GM21786 (cell line): ENCODE measurements around the gene PLGLB1.
"Not testable (repeated sequence)": the region's sequence is repeated elsewhere in the genome, so short reads cannot be mapped to it uniquely, and the experiment has no call there.

Experiments used
- ATAC-seq: cut with Tn5 transposase; IDR thresholded peaks from one replicate; pipeline ENCODE4 v1.9.1; 2021; ENCODE audit not compliant: unreplicated experiment

The PLGLB1 gene

DNA sequence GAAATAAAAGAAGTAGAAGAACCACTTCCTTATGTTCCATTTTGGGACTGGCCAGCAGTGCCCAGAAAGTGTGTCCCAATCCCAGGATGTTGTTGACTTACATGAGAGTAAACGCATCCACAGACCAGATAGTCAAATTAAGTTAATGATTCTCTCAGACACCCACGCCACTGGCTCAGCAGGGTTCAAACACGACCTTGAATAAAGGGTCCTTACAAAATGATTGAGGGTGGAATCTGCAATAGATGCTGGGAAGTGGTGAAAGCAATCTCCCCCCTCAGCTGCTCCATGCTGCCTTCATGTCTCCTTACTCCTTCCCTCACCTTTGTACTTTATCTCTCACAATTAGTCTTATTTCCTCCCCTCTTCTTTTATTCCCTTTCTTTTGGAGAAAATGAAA lies at the start of gene PLGLB1:
TSS of gene PLGLB1 (minus strand) at position 101 of the 400 bp plus-strand sequence. CDS start at position 40, 61 bp downstream.
- not testable (repeated sequence) for ATAC-seq

DNA sequence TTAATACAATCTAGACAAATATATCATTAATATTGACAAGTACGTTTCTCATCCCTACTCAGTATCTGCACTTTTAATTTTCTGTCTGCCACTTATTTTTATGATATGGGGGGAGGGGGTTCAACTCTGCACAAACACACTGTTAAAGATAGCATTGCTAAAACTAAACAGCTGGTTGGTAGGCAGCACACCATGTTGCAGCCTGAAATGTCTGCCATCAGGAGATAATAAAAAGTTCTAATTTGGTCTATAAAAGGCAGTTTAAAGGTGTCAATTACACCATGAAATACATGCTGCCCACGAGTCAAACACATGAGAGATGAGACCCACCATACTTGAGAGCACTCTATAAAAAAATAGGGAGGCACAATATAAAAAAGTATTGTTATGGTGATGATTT lies 42.7 kb upstream of the PLGLB1 start:
- ATAC-seq, result not testable (repeated sequence)

DNA sequence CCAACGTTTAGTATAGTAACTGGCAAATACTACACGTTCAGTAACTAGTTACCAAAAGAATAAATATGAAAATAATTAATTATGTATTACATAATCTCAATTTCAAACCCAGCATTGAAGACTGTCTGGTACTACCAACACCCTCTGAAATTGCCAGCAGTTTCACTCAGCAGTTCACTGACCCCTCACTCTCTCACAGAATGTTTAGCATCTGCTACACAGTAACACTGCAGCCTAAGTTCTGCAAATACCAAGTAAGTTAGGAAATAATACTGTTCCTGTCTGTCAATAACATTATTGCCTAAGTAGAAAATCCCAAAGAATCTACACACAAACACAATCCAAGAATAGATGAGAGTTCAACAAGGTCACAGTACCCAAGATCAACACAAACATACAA lies 41.8 kb upstream of the PLGLB1 start:
- ATAC-seq, result not testable (repeated sequence)

DNA sequence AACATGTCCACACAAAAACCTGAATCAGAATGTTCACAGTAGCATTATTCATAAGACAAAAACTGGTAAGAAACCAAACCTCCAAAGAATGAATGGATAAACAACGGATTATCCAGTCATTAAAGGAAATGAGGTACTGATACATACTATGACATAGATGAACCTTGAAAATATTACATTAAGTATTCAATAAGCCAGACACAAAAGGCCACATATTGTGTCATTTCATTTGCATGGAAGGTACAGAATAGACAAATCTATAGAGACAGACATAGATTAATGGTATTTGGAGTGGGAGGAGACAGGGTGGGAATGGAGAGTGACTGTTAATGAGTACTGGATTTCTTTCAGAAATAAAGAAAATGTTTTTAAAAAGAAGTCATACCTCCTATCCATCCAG lies 39.9 kb upstream of the PLGLB1 start:
- ATAC-seq, result not testable (repeated sequence)

DNA sequence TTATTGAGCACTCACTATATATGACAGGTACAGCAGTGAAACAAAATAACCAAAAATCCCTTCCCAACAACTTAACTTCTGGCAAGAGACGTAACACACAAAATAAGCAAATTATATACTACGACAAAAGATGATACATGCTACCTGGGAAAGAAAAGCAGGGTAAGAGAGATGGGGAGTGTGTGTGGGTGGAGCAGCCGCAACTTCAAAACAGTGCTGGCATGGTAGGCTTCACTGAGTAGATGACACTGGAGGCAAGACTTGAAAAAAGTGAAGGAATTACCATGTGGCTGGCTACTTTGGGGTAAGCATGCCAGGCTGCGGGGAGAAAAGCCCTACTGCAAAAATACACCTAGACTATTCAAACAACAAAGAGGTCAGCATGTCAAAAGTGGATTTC lies 36.0 kb upstream of the PLGLB1 start:
- ATAC-seq, result not testable (repeated sequence)

DNA sequence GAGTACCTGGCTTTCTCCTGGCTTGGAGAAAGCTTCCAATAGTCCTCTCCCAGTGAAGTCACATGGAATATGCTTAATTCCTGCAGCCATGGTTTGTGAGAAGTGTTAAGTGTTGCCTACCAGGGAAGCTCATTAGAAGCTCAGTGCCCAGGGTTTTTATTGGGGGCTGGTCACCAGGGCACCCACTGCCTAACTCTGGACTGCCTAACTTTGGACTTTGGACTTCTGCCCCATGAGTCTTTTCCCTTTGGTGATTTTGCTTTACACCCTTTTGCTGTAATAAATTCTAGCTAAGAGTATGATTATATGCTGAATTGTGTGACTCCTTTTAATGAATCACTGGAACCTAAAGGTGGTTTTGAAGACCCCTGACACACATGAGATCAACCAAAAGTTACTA lies 35.2 kb upstream of the PLGLB1 start:
- ATAC-seq, result not testable (repeated sequence)

DNA sequence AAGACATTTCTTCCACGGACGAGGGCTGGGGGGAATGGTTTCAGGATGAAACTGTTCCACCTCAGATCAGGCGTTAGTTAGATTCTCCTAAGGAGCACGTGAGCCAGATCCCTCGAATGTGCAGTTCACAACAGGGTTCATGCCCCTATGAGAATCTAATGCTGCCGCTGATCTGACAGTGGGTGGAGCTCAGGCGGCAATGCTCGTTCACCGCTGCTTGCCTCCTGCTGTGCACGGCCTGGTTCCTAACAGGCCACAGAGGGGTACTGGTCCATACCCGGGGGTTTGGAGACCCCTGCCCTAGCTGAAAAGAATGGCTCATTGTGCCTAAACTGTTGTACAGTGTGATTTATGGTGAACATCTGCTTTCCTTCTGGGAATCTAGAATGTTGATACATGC lies 34.8 kb upstream of the PLGLB1 start:
- not testable (repeated sequence) for ATAC-seq

DNA sequence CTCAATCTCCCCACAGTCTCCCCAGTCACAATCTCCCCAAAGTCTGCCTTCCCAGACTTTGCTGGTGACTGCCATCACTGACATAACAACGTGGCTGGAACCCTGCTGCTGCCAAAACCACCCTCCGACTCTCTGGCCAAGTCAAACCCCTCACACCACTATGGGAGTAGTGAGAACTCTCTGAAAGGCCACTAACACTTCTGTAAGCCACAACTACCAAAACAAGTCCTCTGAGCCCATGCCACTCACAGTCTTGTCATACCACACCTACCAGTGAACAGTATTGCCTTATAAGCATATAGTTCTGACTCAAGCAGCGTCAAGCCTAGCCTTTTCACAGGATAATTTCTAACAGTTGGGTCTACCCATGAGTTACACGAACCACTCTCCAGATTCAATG lies 32.7 kb upstream of the PLGLB1 start:
- ATAC-seq, result not testable (repeated sequence)

DNA sequence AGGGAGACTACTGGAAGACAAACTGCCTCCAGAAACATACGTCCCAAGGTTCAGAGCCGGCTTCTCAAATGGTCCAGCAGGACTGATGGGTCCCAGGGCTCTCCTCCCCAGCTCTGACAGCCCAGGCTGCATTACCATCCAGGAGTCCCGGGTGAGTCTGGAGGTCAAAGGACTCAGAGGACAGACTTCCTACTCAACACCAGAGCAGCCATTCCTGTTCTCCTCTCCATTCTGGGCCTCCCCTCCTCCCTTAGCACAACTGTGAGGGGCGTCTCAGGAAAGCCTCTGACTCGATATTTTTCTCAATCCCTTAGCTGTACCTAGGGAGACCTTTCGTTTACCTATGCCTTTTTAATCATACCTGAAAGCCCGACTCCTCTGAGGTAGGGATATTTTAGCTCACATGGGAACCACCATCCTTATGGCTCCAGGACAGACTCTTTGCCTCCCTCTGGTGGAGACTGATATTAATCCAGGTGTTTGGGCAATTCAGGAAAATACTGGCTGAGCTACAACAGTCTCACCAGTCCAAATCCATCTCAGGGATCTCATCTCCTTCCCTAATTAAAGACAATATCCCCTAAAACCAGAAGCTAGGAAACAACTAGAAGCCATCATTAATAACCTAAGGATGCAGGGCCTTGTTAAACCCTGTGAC lies 19.8 kb upstream of the PLGLB1 start:
- not testable (repeated sequence) for ATAC-seq

DNA sequence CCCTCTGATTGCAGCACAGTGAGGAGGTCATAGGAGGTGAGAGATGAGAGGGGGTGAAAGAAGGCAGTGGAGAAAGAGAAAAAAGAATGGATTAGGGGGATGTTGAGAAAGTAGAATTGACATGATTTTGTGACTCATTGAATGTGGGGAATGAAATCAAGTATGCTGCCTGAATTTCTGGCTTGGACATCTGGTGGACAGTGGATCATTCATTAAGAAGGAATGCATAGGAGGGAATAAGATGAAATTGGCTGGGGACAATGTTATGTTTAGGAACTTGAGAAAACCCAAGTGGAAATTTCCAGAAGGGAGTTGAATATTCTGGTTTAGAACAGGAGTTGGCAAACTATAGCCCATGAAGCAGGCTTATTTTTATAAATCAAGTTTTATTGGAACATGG lies 7.0 kb upstream of the PLGLB1 start:
- ATAC-seq, result not testable (repeated sequence)

DNA sequence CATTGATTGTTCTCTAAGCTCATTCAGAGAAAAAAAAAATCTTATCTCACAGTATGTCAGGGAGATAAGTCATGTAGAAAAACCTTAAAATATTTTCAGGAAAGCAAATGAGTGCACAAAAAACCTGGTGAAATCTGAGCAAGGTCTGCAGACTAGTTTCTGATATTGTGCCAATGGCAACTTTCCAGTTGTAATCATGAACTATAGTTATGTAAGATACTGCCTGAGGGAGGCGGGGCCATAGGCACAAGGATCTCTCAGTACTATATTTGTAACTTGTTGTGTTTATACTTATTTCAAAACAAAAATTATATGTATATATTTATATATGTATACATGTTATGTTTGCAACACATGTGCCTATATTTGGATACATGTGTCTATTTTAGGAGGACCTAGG lies 5.2 kb upstream of the PLGLB1 start:
- ATAC-seq, result not testable (repeated sequence)

DNA sequence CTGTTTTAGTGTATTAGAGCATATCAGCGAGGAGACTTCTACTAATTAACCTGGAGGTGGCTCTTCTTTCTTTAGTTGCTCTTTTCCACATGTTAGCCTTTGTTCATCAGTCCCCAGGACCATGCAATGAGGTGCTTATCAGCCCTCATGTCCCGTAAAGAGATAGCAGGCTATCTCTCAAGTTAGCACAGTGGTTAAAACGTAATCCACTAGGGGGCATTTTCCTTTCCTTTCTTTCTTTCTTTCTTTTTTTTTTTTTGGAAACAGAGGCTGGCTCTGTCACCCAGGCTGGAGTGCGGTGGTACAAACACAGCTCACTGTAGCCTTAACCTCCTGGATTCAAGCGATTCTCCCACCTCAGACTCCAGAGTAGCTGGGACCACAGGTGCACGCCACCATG lies 4.3 kb upstream of the PLGLB1 start:
- ATAC-seq, result not testable (repeated sequence)

DNA sequence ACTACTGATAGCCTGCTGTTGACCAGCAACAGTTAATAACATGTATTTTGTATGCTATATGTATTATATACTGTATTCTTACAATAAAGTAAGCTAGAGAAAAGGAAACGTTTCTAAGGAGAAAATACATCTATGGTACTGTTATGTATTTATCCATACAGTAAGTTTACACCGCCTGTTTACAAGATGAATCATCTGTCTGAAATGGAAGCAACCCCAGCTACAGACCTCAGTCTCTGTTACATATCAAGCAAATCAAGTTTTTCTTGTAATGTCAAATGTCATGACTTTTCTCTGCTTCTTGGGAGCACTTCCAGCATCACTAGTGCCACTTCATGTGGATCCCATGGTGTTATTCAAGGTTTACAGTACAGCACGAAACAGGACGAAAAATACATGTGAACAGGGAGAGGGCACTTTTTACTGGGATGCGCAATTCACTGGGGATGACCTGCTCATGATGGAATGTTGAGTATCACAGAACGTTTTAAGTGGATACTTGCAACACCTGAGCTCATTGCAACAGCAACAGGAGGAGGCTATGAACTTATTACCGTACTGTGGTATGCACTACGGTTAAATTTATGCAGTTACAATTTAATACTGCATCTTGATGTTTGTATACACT lies 2.5 kb upstream of the PLGLB1 start:
- not testable (repeated sequence) for ATAC-seq

DNA sequence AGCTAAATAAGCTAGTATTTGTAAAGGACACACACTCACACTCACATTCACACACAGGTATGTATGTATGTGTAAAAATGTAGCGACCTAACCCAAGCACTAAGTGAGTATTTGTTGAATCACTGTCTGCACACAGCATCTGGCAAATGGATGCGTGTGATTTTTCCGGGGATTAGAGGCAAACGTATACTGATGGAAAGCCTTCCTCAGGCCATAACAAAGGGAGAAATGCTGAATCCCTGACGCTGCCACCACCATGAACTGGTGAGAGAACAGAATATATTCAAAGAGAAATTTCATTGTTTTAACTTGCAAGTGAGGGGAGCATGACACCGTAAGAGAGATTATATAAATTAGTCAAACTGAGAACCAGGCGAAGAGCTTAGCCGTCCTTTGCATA lies 601 bp downstream of the PLGLB1 start:
- not testable (repeated sequence) for ATAC-seq

DNA sequence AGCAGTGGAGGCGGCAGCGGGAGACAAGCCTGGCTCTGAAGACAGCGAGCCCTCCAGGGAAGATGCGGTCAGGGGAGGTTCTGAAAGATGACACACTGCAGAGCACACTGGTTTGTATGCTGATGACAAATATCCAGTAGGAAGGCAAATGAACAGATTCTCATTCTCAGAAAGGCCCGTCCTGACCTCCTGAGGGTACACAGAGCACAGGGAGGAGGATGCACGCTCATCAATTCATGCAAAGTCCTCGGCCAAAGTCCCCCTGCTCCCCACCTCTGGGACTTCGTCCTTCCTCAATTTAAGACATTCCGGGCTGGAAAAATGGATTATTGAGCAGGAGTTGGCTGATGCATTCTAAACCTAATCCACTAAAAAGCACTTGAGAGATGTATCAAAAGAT lies 2.6 kb downstream of the PLGLB1 start:
- ATAC-seq, result not testable (repeated sequence)

DNA sequence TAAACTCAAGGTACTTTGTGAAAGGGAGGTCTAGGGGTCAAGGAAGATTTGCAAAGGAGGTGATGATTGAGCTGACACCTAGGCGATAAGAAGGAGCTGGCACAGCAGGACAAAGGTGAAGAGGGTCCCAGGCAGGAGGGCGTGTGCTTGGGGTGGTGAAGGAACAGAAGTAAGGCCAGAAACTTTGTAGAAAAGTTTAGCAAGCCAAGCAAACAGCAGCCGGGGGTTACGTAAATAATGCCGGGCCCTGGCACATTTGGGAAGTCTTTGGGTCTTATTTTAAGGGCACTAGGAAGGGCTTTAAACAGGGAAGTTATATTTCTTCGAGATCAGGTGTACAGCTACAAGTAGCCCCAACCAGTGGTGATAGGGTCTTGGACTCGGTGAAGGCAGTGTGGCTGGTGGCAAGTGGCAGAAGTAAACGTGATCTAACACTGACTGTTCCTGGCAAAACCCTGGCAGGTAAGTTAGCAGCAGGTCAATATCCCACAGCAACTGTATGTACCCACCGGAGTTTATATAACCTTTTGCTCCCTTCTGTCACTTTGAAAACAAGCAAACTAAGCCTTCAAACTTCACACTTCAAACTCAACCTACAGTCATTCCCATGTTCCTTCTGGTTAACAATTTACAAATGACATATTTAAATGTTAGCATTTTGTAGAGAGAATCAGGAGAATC lies 7.0 kb downstream of the PLGLB1 start:
- not testable (repeated sequence) for ATAC-seq

DNA sequence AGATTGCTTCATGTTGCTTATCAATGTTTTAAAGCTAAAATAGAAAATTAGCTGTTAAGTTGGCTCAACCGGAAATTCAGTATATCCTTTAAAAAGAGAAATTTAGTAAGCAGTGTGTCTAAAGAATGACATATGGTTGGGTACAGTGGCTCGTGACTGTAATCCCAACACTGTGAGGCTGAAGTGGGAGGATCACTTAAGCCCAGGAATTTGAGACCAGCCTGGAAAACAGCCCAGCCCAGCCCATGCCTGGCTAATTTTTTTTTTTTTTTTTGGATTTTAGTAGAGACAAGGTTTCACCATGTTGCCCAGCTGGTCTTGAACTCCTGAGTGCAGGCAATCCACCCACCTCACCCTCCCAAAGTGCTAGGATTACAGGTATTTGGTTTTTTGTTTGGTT lies 17.2 kb downstream of the PLGLB1 start:
- ATAC-seq, result not testable (repeated sequence)
